ENCODE results near the gene TRAPPC5.

Gene TRAPPC5

DNA sequence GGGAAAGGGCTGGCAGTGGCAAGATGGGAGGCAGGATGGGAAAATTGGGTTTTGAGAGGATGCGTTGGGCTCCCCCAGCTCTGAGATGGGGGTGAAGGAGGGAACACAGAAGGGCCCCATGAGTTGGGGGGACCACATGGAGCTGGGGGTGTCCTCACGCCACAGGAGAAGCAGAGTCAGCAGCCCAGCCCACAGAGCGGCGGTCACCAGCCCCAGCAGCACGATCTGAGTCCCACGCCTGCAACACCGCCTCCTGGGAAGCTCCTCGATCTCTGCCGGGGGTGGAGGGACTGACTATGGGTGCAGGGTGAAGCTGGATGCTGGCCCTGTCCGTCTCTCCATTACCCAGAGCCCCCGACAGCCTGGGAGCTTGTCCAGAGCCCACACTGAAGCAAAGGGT is 17.9 kb downstream of the TRAPPC5 start:
- in situ Hi-C loops (cut with HindIII; ENCODE audit: low sequenced_read_pairs): loop anchor here (5.0 to 10.0 kb wide), 3 partner anchors 91 to 434 kb away; no protein-coding TSS in a partner anchor

DNA sequence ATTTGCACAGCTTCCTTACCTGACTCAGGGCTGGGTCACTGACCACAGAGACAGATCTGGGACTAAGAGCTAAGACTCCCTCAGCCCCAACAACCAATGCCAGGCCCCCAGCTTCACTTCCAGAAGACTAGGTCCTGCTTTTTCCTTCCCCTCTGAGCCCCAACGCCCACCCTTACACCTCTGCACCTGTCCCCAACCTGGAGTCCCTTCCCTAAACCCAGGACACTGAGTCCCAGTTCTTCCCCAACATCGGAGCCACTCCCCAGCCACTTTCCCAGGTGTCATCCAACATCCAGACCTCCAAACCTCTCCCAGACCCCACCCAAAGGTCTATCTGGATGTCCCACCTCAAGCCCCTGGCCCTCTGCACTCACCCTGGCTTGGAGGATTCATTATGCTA is 18.4 kb downstream of the TRAPPC5 start:
- in situ Hi-C loops (cut with HindIII; ENCODE audit: low sequenced_read_pairs): loop anchor here (5.0 to 10.0 kb wide), 3 partner anchors 92 to 434 kb away; no protein-coding TSS in a partner anchor

DNA sequence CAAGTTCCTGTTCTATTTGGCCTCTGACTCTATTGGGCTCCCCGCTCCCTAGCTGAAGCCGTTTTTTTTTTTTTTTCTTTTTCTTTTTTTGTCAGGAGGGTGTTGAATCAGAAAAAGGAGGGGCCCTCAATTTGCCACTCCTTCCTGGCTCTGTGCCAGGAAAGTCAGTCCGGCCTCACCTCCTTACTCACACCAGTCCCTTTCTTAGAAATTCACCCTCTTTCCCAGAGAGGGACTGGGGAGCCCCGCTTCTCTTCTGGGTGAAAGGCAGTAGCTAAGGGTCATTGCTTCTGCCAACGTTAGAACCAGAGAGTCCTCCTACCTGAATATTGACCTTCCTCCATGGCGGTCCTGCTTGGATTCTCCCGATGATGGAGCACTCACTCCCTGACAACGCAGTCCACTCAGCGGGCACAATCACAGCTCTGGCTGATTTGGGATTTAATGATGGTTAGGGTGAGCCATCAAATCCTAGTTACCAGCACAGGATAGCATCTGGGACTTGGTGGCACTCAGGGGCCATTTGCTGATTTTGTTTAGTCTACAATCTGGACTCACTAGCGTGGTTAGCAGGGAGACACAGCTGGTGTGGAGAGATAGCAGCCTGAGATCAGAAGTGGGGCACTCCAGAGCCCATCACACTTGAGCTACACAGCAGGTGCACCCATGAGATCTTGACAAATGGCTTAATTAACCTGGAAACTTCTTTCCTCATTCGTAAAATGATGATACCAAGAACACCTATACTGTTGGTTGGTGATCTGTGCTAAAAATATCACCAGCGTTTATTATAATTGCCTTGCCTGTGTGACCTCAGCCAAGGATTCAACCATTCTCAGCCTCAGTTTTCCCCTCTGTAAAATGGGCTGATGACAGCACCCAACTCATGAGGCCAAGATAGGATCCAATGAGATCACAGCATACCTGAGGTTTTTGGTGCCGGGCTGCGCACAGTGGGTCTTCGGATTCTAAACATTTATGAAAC is 19.1 kb downstream of the TRAPPC5 start:
- in situ Hi-C loops (cut with HindIII; ENCODE audit: low sequenced_read_pairs): loop anchor here (5.0 to 10.0 kb wide), 3 partner anchors 92 to 435 kb away; no protein-coding TSS in a partner anchor

DNA sequence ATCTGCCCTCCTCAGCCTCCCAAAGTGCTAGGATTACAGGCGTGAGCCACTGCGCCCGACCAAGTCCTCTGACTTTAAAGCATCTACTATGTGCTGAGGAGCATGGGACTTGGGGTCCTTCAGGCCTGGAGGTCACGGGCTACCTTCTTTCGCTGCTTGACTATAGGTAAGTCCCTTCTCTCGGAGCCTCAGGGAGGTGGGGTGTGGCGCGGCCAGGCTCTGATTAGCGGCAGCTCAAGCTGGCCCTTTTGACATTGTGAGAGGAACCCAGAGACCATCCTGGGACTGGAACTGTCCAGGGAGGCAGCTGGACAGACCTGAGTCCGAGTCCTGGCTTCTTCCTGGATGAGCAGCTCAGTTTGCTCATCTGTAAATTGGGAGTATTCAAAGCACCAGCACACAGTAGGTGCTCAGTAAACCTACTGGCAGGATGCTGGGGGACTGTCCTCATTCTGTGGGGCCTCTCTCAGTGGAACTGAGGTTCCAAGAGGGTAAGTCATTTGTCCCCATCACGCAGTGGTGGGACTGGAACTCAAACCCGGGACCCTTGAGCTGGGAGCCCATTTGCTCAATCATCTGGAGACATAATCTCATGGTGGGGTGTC is 20.5 kb downstream of the TRAPPC5 start:
- in situ Hi-C loops (cut with HindIII; ENCODE audit: low sequenced_read_pairs): no loop called here

DNA sequence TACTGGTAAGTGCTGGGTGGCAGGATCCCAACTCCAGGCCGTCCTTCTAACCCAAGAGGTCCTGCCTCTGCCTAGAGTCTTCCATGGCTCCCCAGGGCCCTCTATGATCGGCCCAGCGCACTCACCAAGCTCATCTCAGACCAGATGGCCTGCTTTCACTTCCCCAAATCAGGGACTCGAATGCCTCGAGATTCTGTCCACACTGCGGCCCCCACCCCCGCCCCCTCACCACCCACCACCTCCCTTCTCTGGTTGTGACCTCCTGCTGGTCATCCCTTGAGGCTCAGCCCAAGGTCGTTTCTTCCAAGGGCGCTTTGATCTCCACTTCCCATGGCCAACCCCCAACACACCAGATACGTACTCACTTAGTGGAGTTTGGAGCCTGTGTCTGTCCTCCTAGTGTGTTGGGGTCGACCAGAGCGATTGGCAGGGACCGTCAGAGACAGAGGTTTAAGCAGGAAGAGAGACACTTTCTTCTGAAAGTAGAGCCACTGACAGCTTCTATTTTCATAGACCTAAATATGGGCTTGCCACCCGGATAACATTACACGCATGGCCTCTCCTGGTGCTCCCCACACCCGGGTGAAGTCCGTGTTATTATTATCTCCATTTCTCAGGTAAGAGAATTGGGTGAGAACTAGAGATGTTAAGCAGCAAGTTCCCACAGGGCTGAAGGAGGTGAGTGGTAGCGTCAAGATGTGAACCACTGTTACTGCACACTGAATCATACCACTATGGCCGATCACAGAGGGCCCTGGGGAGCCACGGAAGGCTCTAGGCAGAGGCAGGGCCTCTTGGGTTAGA is 21.2 kb downstream of the TRAPPC5 start, which contains the start of gene FCER2:
FCER2 (minus strand) TSS at position 478 of the 804 bp plus-strand sequence. CDS start 2,371 bp downstream, outside the sequence.
- in situ Hi-C loops (cut with HindIII; ENCODE audit: low sequenced_read_pairs): no loop called here

DNA sequence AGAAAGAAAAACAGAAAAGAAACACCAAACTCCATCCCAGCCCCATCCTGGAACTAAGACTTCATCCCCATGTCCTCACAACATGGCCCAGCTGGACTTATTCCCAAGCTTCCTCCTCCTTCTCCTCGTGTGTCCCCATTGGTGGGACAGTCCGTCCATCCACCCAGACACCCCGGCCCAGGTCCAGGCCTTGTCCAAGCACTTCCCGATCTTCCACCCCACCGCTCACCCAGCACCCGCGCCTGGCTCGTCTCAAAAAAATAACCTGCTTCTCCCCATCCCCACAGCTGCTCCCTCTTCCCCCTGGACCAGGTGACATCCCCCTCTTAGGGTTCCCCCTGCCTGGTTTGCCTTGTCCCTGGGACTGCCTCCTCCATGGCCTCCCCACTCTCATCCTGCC is 22.7 kb downstream of the TRAPPC5 start:
- in situ Hi-C loops (cut with HindIII; ENCODE audit: low sequenced_read_pairs): no loop called here

DNA sequence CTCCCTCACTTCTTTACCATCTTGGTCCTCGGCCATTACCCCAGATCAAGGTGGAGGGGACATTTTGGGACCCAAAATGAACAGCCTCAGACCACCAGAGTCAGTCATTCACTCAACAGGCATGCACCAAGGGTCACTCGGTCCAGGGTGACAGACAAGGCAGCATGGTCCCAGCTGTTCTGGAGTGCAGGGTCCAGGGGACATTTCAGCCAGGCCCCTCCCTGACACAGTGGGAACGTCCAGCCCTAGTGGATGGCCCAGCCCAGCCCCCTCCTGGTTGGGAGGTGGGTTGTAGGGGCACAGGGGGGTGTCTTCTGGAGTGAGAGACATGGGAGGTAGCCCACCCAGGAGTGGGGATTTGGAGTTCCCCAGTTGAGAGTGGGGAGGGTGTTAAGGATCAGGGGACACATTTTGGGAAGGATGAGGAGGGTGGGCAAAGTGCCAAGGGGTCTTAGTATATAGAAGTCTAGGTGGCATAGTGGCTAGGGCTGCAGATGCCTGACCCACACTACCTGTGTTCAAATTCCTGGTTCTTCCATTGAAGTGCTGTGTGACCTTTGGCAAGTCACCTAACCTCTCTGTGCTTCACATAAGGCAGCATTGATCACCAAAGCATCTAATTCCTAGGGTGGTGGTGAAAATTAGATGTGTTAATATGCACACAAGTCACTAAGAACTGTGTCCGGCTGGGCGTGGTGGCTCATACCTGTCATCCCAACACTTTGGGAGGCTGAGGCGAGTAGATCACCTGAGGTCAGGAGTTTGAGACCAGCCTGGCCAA is 23.8 kb downstream of the TRAPPC5 start:
- in situ Hi-C loops (cut with HindIII; ENCODE audit: low sequenced_read_pairs): no loop called here

DNA sequence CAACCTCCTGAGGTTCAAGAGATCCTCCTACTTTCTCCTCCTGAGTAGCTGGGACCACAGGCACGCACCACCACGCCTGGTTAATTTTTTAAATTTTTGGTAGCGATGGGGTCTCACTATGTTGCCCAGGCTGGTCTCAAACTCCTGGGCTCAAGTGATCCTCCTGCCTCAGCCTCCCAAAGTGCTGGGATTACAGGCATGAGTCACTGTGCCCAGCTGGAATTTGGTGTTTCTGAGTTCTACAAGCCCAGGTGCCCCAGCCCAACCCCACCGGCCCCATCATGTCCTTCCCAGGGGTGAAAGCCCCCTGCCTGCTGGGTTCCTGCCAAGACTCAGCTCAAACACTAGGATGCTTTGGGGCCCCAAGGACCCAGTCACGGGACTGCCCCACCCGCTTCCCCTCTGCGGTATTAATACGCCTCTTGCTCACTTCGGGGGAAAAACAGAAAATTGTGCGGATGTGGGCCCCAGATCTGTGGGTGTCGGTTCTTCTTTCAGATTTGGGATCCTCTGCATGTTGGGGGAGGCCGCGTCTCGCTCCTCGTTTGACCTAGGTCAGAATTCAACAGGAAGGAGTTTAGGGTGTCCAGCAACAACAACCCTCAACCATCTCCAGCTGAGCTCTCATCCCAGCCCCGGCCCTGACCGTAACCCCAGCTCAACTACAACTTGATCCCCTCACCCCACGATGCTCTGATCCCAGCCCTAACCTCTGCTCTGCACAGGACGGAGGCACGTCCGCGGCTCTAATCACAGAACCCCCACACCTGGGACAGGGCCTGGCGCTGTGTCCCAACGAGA is 25.0 kb downstream of the TRAPPC5 start:
- in situ Hi-C loops (cut with HindIII; ENCODE audit: low sequenced_read_pairs): no loop called here

DNA sequence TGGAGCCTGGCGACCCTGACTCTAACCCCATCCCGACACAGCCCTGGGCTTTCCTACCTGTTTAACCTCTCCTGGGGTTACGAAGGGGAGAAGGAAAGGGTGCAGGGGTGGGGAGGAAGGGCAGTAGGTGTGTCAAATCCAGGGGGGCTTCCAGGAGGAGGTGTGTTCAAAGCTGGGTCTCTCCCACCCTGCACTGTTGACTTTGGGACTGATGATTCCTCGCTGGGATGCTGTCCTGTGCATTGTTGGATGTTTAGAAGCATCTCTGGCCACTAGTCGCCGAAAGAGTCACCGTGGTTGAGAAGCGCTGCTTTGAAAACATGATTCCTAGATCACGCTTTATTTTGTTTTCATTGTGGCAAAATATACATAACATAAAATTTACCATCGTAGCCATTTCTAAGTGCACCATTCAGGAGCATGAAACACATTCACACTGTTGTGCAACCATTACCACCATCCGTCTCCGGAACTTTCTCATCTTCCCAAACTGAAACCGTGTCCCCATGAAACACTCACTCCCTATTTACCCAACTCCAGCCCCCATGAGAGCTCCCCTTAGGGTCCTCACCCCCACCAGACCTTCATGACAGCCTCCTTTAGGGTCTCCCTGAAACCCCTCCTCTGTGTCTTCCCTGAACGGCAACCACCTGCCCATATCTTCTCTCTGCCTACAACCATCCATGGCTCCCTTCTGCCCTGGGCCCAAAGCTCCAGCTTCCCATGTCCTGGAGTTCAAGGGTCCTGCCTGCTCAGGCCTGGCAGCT is 25.7 kb downstream of the TRAPPC5 start:
- in situ Hi-C loops (cut with HindIII; ENCODE audit: low sequenced_read_pairs): no loop called here

DNA sequence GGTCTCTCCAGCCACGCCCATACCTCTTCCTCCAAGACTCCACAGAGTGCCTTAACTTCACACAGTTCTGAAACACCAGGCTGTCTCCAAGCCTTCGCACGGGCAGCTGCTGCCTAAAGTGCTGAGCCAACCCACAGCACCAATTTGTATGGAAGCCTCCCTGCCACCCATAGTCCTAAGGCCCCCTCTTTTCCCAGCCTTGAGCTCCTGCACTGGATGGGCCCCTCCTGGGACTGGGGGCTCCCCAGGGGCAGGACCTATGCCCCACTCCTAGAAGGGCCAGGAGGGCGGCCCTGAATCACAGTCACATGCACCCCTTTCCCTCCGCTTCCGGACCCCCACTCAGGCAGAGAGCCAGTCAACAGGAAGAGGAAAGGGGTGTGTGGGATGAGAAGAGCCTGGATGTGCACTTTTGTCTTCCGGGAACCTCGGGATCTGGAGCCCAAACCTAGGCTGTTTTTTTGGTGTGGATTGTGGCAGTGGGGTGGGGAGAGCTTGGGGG is 26.4 kb downstream of the TRAPPC5 start:
- in situ Hi-C loops (cut with HindIII; ENCODE audit: low sequenced_read_pairs): no loop called here

DNA sequence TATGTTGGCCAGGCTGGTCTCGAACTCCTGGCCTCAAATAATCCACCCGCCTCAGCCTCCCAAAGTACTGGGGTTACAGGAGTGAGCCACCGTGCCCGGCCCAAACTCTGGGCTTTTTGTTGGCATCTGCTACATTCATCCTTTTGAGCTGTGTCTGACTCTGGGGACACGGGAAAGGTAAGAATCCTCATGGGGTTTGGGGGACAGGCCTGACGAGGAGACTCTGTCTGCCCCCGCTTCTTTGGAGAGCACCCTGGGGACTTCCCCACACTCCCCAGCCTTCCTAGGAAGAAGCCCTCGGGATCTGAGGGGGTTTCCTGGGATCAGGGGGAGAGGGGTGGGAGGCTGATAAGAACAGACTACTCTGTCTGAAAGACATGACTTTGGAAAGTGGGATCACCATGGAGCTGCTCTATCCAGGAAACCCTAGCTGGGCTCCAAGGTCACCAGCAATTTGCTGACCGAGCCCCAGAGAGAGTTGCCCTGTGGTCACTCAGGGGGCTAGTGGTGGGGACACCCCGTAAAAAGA is 29.4 kb downstream of the TRAPPC5 start:
- in situ Hi-C loops (cut with HindIII; ENCODE audit: low sequenced_read_pairs): no loop called here

DNA sequence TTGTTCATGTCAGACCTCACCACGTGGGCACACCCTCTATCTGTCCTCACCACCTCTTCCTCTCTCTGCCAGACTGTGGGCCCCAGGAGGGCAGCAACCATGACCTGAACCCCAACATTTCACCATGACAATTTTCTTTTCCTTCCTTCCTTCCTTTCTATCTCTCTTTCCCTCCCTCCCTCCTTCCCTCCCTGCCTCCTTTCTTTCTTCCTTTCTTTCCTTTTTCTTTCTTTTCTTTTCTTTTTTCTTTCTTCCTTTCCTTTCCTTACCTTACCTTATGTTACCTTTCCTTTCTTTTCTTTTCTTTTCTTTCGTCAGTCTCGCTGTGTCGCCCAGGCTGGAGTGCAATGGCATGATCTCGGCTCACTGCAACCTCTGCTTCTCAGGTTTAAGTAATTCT is 30.0 kb downstream of the TRAPPC5 start:
- in situ Hi-C loops (cut with HindIII; ENCODE audit: low sequenced_read_pairs): no loop called here

DNA sequence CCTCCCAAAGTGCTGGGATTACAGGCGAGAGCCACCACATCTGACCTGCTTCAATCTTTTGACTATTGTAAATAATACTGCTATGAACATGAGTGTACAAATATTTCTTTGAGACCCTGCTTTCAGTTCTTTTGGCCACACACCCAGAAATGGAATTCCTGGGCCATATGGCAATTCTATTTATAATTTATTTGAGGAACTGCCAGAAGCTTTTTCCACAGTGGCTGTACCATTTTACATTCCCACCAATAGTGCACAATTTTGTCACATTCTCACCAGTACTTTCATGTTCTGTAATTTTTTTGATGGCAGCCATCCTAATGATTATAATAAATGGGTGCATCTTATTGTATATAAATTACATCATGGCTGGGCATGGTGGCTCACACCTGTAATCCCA is 35.0 kb downstream of the TRAPPC5 start:
- in situ Hi-C loops (cut with HindIII; ENCODE audit: low sequenced_read_pairs): no loop called here

DNA sequence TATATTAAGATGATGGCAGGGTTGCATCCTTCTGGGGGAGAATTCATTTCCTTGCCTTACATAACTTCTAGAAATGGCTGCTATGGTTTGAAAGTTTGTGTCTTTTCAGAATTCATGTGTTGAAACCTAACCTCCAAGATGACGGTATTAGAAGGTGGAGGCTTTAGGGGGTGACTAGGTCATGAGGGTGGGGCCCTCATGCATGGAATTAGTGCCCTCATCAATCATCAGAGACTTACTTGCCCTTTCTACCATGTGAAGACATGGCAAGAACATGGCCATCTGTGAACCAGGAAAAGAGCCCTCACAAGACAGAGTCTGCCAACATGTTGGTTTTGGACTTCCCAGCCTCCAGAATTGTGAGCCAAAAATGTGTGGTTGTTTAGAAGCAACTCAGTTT is 36.1 kb downstream of the TRAPPC5 start:
- in situ Hi-C loops (cut with HindIII; ENCODE audit: low sequenced_read_pairs): no loop called here

DNA sequence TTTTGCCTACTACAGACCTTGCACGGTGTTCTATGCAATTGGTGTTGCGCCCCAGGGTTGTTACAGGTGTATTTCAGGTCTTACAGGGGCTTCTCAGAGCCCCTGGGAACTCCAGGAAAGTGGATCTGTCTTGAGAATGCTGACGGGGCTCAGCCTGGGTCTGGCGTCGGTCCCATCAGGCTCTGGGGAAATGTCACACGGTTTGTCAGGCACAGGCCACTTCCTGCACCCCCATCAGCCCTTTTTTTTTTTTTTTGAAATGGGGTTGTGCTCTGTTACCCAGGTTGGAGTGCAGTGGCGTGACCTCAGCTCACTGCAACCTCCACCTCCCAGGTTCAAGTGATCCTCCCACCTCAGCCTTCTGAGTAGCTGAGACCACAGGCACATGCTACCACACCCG is 38.0 kb downstream of the TRAPPC5 start:
- in situ Hi-C loops (cut with HindIII; ENCODE audit: low sequenced_read_pairs): no loop called here

DNA sequence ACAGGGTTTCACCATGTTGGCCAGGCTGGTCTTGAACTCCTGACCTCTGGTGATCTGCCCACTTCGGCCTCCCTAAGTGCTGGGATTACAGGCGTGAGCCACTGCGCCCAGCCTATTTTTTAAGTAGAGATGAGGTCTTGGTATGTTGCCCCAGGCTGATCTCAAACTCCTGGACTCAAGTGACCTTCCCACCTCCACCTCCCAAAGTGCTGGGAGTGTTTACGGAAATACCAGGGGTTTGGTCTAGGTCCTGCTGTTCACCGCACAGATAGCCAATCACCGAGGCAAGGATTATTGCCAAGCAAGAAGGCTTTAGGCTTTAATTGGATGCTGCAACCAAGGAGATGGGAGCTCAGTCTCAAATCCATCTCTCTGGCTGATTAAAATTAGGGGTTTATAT is 39.7 kb downstream of the TRAPPC5 start:
- in situ Hi-C loops (cut with HindIII; ENCODE audit: low sequenced_read_pairs): no loop called here

DNA sequence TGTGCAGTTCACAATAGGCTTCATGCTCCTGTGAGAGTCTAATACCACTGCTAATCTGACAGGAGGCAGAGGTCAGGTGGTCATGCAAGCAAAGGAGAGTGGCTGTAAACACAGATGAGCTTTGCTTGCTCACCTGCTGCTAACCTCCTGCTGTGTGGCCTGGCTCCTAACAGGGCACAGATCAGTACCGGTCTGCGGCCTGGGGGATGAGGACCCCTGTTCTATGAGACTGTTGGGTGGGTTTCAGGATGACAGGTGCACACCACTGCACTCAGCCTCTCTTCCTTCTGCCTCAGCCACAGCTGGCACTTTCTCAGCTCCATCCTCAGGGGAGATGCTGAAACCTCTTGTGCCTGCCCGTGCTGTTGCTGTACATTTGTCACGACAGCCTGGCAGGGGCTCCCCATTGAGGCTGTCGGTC is 41.6 kb downstream of the TRAPPC5 start:
- in situ Hi-C loops (cut with HindIII; ENCODE audit: low sequenced_read_pairs): no loop called here

DNA sequence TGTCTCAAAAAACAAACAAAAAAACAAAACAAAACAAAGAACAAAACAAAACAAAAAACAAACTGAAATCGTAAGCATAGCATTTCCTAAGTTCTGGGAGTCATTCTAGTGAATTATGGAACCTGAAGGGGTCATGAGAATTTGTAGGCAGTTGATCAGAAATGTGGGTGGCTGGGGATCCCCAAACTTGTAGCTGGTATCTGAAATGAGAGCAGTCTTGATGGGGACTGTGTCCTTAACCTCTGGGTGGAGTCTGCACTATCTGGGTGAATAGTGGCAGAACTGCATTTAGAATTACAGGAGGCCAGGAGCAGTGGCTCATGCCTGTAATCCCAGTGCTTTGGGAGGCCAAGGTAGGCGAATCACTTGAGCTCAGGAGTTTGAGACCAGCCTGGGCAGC is 45.2 kb downstream of the TRAPPC5 start:
- in situ Hi-C loops (cut with HindIII; ENCODE audit: low sequenced_read_pairs): no loop called here
